SKM-1 (cell line): ENCODE measurements around the gene KLHL26.

Experiments
- DNase-seq: peaks from one replicate; lab custom pipeline; 2025; ENCODE audit not compliant: unreplicated experiment; lab: John Stamatoyannopoulos, UW

KLHL26 gene

GRCh38 chr19:18712981-18713380 lies 76.2 kb downstream of the KLHL26 start:
- no peak for DNase-seq

GRCh38 chr19:18713550-18714117 lies 76.8 kb downstream of the KLHL26 start:
- DNase-seq = no peak

- no peak for DNase-seq
Observed at GRCh38 chr19:18715416-18715815, 78.6 kb downstream of the KLHL26 start.

- DNase-seq = no peak
Observed at GRCh38 chr19:18716857-18717256, 80.0 kb downstream of the KLHL26 start.

- DNase-seq = no peak
Observed at GRCh38 chr19:18717601-18718000, 80.8 kb downstream of the KLHL26 start.

GRCh38 chr19:18718015-18718526 lies 81.2 kb downstream of the KLHL26 start:
- no peak for DNase-seq

GRCh38 chr19:18718846-18719458 lies 82.1 kb downstream of the KLHL26 start:
- no peak for DNase-seq

- no peak for DNase-seq
Observed at GRCh38 chr19:18719541-18719940, 82.7 kb downstream of the KLHL26 start.
